Effector memory CD4-positive, alpha-beta T cell (primary cell): ENCODE results near the gene RBMS1.

Experiments used
- DNase-seq, 3 donors: peaks; one replicate each; pipeline ENCODE4 v3.0.0-alpha.2; 2020
- H3K27ac ChIP-seq: 2 replicates; pipeline ENCODE4 v1.7.0; 2013; ENCODE audit warnings: mild to moderate bottlenecking, low read length, moderate library complexity; ENCODE audit not compliant: insufficient read depth, poor library complexity, severe bottlenecking
- H3K27me3 ChIP-seq: replicated peaks from 2 replicates; pipeline ENCODE4 v1.7.0; 2013; ENCODE audit warnings: mild to moderate bottlenecking, low read length; ENCODE audit not compliant: insufficient read depth, control insufficient read depth, poor library complexity, severe bottlenecking
- H3K36me3 ChIP-seq: 2 replicates; pipeline ENCODE4 v1.7.0; 2013; ENCODE audit warnings: mild to moderate bottlenecking, low read length, moderate library complexity; ENCODE audit not compliant: control insufficient read depth, insufficient read depth
- H3K4me1 ChIP-seq: 2 replicates; pipeline ENCODE4 v1.7.0; 2013; ENCODE audit warnings: low read length, mild to moderate bottlenecking; ENCODE audit not compliant: control insufficient read depth, insufficient read depth, poor library complexity, severe bottlenecking
- H3K4me3 ChIP-seq: 2 replicates; pipeline ENCODE4 v1.7.0; 2013; ENCODE audit warnings: low read length, low read depth, mild to moderate bottlenecking; ENCODE audit not compliant: insufficient read depth, poor library complexity, severe bottlenecking
- H3K9me3 ChIP-seq: 2 replicates; pipeline ENCODE4 v1.7.0; 2013; ENCODE audit warnings: mild to moderate bottlenecking, low read length, moderate library complexity; ENCODE audit not compliant: control insufficient read depth

RBMS1 gene

GRCh38 chr2:160270571-160271113, 223.0 kb downstream of the RBMS1 start:
- Histone ChIP-seq H3K27ac (peak overlapping the region; percentile 73), H3K9me3 (no peaks in the 10 kb centered on the region), H3K4me3 (no peak overlapping the region), H3K27me3 (no peaks in the 10 kb centered on the region), H3K4me1 (peaks cover 20% of the 10 kb centered on the region), H3K36me3 (peaks cover 5% of the 10 kb centered on the region)
- DNase-seq: no peak

DNA sequence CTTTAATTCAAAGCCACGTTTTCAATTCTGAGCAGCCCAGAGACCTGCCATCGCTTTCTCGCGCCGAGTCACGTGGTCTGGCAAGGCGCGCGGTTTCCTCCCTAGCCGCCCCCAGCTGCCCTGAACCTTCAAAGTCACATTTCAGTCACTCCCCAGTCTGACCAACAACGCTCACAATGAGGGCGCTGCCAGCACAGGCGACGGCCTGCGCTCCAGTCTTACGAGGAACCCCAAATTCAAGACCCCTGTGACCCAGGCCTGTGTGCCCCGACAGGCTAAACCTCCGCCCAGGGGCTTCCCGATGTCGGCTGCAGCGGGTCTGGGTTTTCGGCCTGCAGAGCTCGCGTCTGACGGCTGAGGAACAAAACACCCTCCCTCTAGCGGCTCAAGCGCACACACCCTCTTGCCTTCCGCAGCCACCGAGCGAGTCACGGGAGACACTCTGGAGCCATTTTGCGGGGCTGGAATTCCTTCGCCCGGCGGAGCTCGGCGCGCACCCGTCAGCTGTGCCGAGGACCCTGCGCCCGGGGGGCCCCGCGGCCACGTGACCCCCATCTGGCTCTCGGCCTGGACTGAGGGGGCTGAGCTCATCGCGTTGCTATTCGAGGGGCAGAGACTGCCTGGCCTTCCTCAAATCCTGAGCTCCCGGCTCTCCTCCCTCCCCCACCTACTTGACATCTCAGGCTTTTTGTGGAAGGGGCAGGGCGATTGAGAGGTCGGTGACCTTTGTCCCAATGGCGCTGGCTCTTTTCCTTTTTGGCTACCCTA, 223.6 kb downstream of the RBMS1 start:
- H3K4me1 ChIP-seq: peaks cover 21% of the 10 kb centered on the region
- peak overlapping the region; percentile 68 for H3K4me3 ChIP-seq
- H3K36me3 ChIP-seq: no peaks in the 10 kb centered on the region
- no peaks in the 10 kb centered on the region for H3K9me3 ChIP-seq
- H3K27ac ChIP-seq: peak overlapping the region; percentile 73
- DNase-seq: peak; percentile 41 to 61 (median 57)
- H3K27me3 ChIP-seq: no peaks in the 10 kb centered on the region

DNA sequence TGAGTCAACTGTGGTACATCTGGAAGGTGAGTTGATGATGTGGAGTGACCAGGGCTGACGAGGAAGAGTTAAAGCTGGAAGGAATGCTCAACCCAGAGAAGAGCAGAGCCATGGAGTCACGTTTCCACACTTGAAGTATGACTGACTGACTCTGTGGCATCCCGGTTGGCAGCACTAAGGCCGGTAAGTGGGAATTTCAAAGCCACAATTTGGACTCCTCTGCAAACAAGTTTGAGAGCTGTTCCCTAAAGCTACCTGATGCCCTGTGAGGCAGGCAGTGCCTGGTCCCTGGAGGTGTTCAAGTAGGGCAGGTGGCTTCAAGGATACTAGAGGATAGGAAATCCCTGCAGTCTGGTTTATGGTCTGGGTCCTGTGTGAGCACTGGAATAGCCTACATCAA, 224.2 kb downstream of the RBMS1 start:
- Histone ChIP-seq H3K27ac (peak overlapping the region; percentile 73), H3K9me3 (no peaks in the 10 kb centered on the region), H3K4me3 (peak overlapping the region; percentile 68), H3K36me3 (no peaks in the 10 kb centered on the region), H3K4me1 (peaks cover 21% of the 10 kb centered on the region), H3K27me3 (no peaks in the 10 kb centered on the region)
- no peak for DNase-seq

- H3K27ac ChIP-seq: no peak overlapping the region
Measured at GRCh38 chr2:160268151-160268781, 225.3 kb downstream of the RBMS1 start.

GRCh38 chr2:160267692-160268091, 225.9 kb downstream of the RBMS1 start:
- H3K9me3 ChIP-seq: no peaks in the 10 kb centered on the region
- H3K27ac ChIP-seq: no peak overlapping the region
- no peaks in the 10 kb centered on the region for H3K36me3 ChIP-seq
- peaks cover 21% of the 10 kb centered on the region for H3K4me1 ChIP-seq
- no peak for DNase-seq
- H3K4me3 ChIP-seq: no peak overlapping the region
- no peaks in the 10 kb centered on the region for H3K27me3 ChIP-seq

More at GRCh38 chr2:160268151-160268781, 225.3 kb downstream of the RBMS1 start:
- no peak overlapping the region for H3K4me3 ChIP-seq
- H3K36me3 ChIP-seq: no peaks in the 10 kb centered on the region
- no peaks in the 10 kb centered on the region for H3K27me3 ChIP-seq
- no peak for DNase-seq
- peaks cover 21% of the 10 kb centered on the region for H3K4me1 ChIP-seq
- H3K9me3 ChIP-seq: no peaks in the 10 kb centered on the region

GRCh38 chr2:160267022-160267421, 226.6 kb downstream of the RBMS1 start:
- H3K4me3 ChIP-seq: no peak overlapping the region
- H3K27ac ChIP-seq: no peak overlapping the region
- H3K36me3 ChIP-seq: no peaks in the 10 kb centered on the region
- no peaks in the 10 kb centered on the region for H3K27me3 ChIP-seq
- H3K9me3 ChIP-seq: no peaks in the 10 kb centered on the region
- no peak for DNase-seq
- H3K4me1 ChIP-seq: peaks cover 21% of the 10 kb centered on the region

DNA sequence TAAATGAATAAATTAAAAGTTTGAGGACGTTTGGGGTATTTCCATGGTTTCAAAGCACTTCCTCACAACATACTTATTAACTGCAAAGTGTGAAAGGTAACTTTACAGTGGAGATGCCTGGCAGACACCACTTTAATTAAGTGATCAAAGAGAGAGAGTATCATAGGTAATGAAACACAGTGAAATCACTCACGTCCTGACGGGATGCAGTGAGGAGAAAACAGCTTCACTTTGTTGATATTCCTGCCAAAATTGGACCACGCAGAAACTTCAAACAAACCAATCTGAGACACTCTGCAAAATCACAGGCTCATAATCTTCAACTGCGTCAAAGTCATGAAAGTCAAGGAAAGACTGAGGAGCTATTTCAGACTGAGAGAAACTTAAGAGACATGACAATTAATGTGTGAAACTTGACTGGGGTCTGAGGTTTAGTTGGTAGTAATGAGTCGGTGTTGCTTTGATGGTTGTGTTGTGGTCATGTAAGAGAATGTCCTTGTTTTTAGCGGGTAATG, 227.5 kb downstream of the RBMS1 start:
- no peak overlapping the region for H3K4me3 ChIP-seq
- H3K27me3 ChIP-seq: no peaks in the 10 kb centered on the region
- no peak for DNase-seq
- H3K27ac ChIP-seq: no peak overlapping the region
- H3K4me1 ChIP-seq: peaks cover 21% of the 10 kb centered on the region
- H3K9me3 ChIP-seq: no peaks in the 10 kb centered on the region
- H3K36me3 ChIP-seq: no peaks in the 10 kb centered on the region

- H3K4me3 ChIP-seq: no peak overlapping the region
- DNase-seq: no peak
- H3K9me3 ChIP-seq: no peaks in the 10 kb centered on the region
- no peaks in the 10 kb centered on the region for H3K36me3 ChIP-seq
- H3K4me1 ChIP-seq: peaks cover 11% of the 10 kb centered on the region
- H3K27me3 ChIP-seq: no peaks in the 10 kb centered on the region
- H3K27ac ChIP-seq: no peak overlapping the region
Measured at GRCh38 chr2:160264308-160264707, 229.3 kb downstream of the RBMS1 start.

GRCh38 chr2:160261732-160262131, 231.9 kb downstream of the RBMS1 start:
- H3K9me3 ChIP-seq: no peaks in the 10 kb centered on the region
- H3K4me1 ChIP-seq: peaks cover 7% of the 10 kb centered on the region
- DNase-seq: no peak
- H3K4me3 ChIP-seq: no peak overlapping the region
- H3K36me3 ChIP-seq: no peaks in the 10 kb centered on the region
- H3K27ac ChIP-seq: no peak overlapping the region
- H3K27me3 ChIP-seq: no peaks in the 10 kb centered on the region

DNA sequence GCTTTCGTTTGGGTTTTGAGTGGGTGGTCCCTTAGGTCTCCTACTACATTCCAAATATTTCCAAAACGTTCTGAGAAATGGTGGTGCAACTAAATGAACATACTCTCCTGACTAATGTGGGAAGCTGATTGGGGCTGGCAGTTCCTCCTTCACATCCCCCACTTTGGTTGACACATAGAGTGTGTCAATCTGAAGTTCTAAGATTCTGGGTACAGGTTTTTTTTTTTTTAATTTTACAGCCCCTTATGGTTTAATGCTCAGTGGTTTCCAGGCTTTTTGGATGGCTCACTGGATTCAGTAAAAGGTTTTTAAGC, 235.2 kb downstream of the RBMS1 start:
- no peak overlapping the region for H3K27ac ChIP-seq

More for the DNA sequence above, 235.2 kb downstream of the RBMS1 start:
- Histone ChIP-seq H3K27me3 (no peaks in the 10 kb centered on the region), H3K36me3 (no peaks in the 10 kb centered on the region), H3K9me3 (no peaks in the 10 kb centered on the region), H3K4me3 (no peak overlapping the region), H3K4me1 (no peaks in the 10 kb centered on the region)
- no peak for DNase-seq
